CD14-positive monocyte (primary cell): ENCODE results near the gene NLRC3. TPM values are rescaled to one million over a fixed set of nuclear protein-coding genes. Genes with fewer than 3 reads are reported as not detected.

ENCODE experiments used
- DNase-seq, 3 donors: peaks; one replicate each; pipeline ENCODE4 v3.0.0-alpha.2; 2011 to 2022
- H2AFZ ChIP-seq: 2 replicates; pipeline ENCODE4 v1.6.0; 2012; ENCODE audit warnings: mild to moderate bottlenecking, low read depth, low read length, inconsistent platforms; ENCODE audit not compliant: insufficient read depth, poor library complexity, severe bottlenecking
- H3K27ac ChIP-seq, 2 donors: 1 replicate in 1 of 2; 2 replicates in 1 of 2; pipeline ENCODE4 v1.5.1; 2012 to 2013; ENCODE audit warnings: low read length in 2 of 2, control low read depth in 1 of 2, inconsistent platforms in 1 of 2, low read depth in 1 of 2, mild to moderate bottlenecking in 1 of 2
- H3K27me3 ChIP-seq, 2 donors: one replicate each; pipeline versions ENCODE4 v1.6.0 to v1.6.1; 2011 to 2013; ENCODE audit warnings: low read length in 2 of 2; ENCODE audit not compliant: control insufficient read depth in 2 of 2, insufficient read depth in 2 of 2
- H3K36me3 ChIP-seq, 2 donors: replicated peaks in 1 of 2; 1 replicate in 1 of 2; 2 replicates in 1 of 2; pipeline versions ENCODE4 v1.5.1 to v1.6.1; 2012 to 2013; ENCODE audit warnings: low read length in 2 of 2, control low read depth in 1 of 2, inconsistent platforms in 1 of 2, mild to moderate bottlenecking in 1 of 2; ENCODE audit not compliant: insufficient read depth in 2 of 2, control insufficient read depth in 1 of 2
- H3K4me1 ChIP-seq, 2 donors: 1 replicate in 1 of 2; 2 replicates in 1 of 2; pipeline versions ENCODE4 v1.5.1 to v1.6.1; 2012 to 2013; ENCODE audit warnings: low read length in 2 of 2, control low read depth in 1 of 2, inconsistent platforms in 1 of 2, mild to moderate bottlenecking in 1 of 2, moderate library complexity in 1 of 2; ENCODE audit not compliant: insufficient read depth in 2 of 2, control insufficient read depth in 1 of 2
- H3K4me2 ChIP-seq: replicated peaks from 2 replicates; pipeline ENCODE3; 2012; ENCODE audit warnings: low read length, moderate library complexity, mild to moderate bottlenecking; ENCODE audit not compliant: poor library complexity, severe bottlenecking; ENCODE audit errors: extremely low read depth
- H3K4me3 ChIP-seq, 3 experiments: fragments of 200-600 bp in 1 of 3; sonication (generic) in 1 of 3; replicated peaks in 1 of 3; 1 replicate in 2 of 3; 2 replicates in 1 of 3; pipeline ENCODE4 v1.5.1; 2011 to 2013; ENCODE audit warnings: low read length in 3 of 3, mild to moderate bottlenecking in 3 of 3, control low read depth in 2 of 3, low read depth in 2 of 3, inconsistent platforms in 1 of 3, moderate library complexity in 1 of 3
- H3K79me2 ChIP-seq: 2 replicates; pipeline ENCODE4 v1.6.0; 2012; ENCODE audit warnings: mild to moderate bottlenecking, control low read depth, inconsistent platforms, low read length, moderate library complexity; ENCODE audit not compliant: insufficient read depth
- H3K9ac ChIP-seq: 2 replicates; pipeline ENCODE4 v1.6.0; 2017; ENCODE audit warnings: low read length, mild to moderate bottlenecking; ENCODE audit not compliant: insufficient read depth, poor library complexity, severe bottlenecking
- H3K9me3 ChIP-seq, 2 donors: replicated peaks in 1 of 2; 1 replicate in 1 of 2; 2 replicates in 1 of 2; pipeline versions ENCODE4 v1.5.1 to v1.6.1; 2012 to 2013; ENCODE audit warnings: low read length in 2 of 2, control low read depth in 1 of 2; ENCODE audit not compliant: control insufficient read depth in 1 of 2, insufficient read depth in 1 of 2
- H4K20me1 ChIP-seq: 2 replicates; pipeline ENCODE4 v1.6.0; 2012; ENCODE audit warnings: mild to moderate bottlenecking, low read length, control low read depth, moderate library complexity; ENCODE audit not compliant: insufficient read depth
- H3K27ac Mint-ChIP-seq, 7 donors: one replicate each; pipeline ENCODE4 v1.8.0; 2020; ENCODE audit warnings: mild to moderate bottlenecking in 7 of 7, mixed read lengths in 7 of 7, moderate library complexity in 6 of 7, inconsistent platforms in 2 of 7
- H3K27me3 Mint-ChIP-seq, 3 donors: one replicate each; pipeline ENCODE4 v1.8.0; 2021 to 2022; ENCODE audit warnings: low read depth in 3 of 3, mild to moderate bottlenecking in 3 of 3, mixed read lengths in 3 of 3, moderate library complexity in 3 of 3, inconsistent platforms in 1 of 3
- H3K36me3 Mint-ChIP-seq, 2 donors: one replicate each; pipeline ENCODE4 v1.8.0; 2020; ENCODE audit warnings: mixed read lengths in 2 of 2, inconsistent platforms in 1 of 2, mild to moderate bottlenecking in 1 of 2
- H3K4me1 Mint-ChIP-seq: one replicate; pipeline ENCODE4 v1.8.0; 2020; ENCODE audit warnings: mild to moderate bottlenecking, mixed read lengths
- H3K4me3 Mint-ChIP-seq, 2 donors: one replicate each; pipeline ENCODE4 v1.8.0; 2020; ENCODE audit warnings: mild to moderate bottlenecking in 2 of 2, mixed read lengths in 2 of 2, moderate library complexity in 1 of 2
- H3K9me3 Mint-ChIP-seq, 7 donors: one replicate each; pipeline ENCODE4 v1.8.0; 2020 to 2022; ENCODE audit warnings: mixed read lengths in 7 of 7, mild to moderate bottlenecking in 6 of 7, moderate library complexity in 6 of 7, inconsistent platforms in 2 of 7
- WGBS: methylation state at CpG from one replicate; pipeline ENCODE4 v1.1.5; 2013; ENCODE audit warnings: missing lambda C conversion rate; ENCODE audit not compliant: insufficient coverage; 5-methylcytosine and 5-hydroxymethylcytosine counted together
- intact Hi-C, 2 donors: fragments of 100-400 bp; cut with micrococcal nuclease; formaldehyde crosslinking; loops; one replicate each; pipeline versions ENCODE4 v1.15.0 to v1.15.1; 2023
- polyA plus RNA-seq, 3 donors: library from polyadenylated mRNA; depleted of rRNA in 1 of 3; unstranded in 2 of 3; stranded (reverse) in 1 of 3; fragments of 300-500 nt in 2 of 3; fragments of >200 nt in 1 of 3; fragmentation: Illumina TruSeq in 2 of 3; gene quantifications; 1 replicate in 2 of 3; 2 replicates in 1 of 3; pipeline ENCODE4 v1.2.3, GENCODE V29; 2012 to 2021
- TF ChIP-seq, protein P1 (sequence below): fragments of 200-600 bp; IDR thresholded peaks from one replicate; pipeline ENCODE4 v1.8.0; 2022; ENCODE audit warnings: antibody characterized with exemption, mild to moderate bottlenecking

Gene NLRC3
- polyA plus RNA-seq, 3 donors: 0.03 to 0.07 (median 0.06) TPM

GRCh38 chr16:3590736-3591435 lies 13.7 kb upstream of the NLRC3 start:
- Histone ChIP-seq H3K4me1 (peaks cover 31 to 32% of the 10 kb centered on the region in 2 donors), H3K4me2 (peak overlapping the region; percentile 73), H3K4me3 (peak overlapping the region in 1 of 3 experiments; percentile 52), H3K36me3 (peaks cover 6 to 45% of the 10 kb centered on the region in 2 donors), H3K27me3 (peaks cover 0 to 23% of the 10 kb centered on the region in 2 donors), H3K79me2 (no peaks in the 10 kb centered on the region), H3K9ac (no peak overlapping the region), H3K9me3 (no peaks in the 10 kb centered on the region), H4K20me1 (peaks cover 47% of the 10 kb centered on the region), H2AFZ (no peak overlapping the region), H3K27ac (no peak overlapping the region)
- TF ChIP-seq, protein P1, sequence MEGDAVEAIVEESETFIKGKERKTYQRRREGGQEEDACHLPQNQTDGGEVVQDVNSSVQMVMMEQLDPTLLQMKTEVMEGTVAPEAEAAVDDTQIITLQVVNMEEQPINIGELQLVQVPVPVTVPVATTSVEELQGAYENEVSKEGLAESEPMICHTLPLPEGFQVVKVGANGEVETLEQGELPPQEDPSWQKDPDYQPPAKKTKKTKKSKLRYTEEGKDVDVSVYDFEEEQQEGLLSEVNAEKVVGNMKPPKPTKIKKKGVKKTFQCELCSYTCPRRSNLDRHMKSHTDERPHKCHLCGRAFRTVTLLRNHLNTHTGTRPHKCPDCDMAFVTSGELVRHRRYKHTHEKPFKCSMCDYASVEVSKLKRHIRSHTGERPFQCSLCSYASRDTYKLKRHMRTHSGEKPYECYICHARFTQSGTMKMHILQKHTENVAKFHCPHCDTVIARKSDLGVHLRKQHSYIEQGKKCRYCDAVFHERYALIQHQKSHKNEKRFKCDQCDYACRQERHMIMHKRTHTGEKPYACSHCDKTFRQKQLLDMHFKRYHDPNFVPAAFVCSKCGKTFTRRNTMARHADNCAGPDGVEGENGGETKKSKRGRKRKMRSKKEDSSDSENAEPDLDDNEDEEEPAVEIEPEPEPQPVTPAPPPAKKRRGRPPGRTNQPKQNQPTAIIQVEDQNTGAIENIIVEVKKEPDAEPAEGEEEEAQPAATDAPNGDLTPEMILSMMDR: no peak
- H3K4me3 Mint-ChIP-seq: peak overlapping the region in 1 of 2 donors; percentile 83
- intact Hi-C loops: no loop called here
- peaks cover 0 to 8% (median 3%) of the 10 kb centered on the region in 7 donors for H3K9me3 Mint-ChIP-seq
- H3K27me3 Mint-ChIP-seq: peaks cover 26 to 55% (median 30%) of the 10 kb centered on the region in 3 donors
- H3K27ac Mint-ChIP-seq: no peak overlapping the region
- 40% methylated on average over 22 of the region's 27 CpGs for WGBS
- H3K36me3 Mint-ChIP-seq: peaks cover 44 to 72% of the 10 kb centered on the region in 2 donors
- peak in 2 of 3 donors; percentile 61 to 64 for DNase-seq
- peaks cover 35% of the 10 kb centered on the region for H3K4me1 Mint-ChIP-seq

- Histone ChIP-seq H3K27ac (no peak overlapping the region), H2AFZ (peak overlapping the region; percentile 33), H3K79me2 (no peaks in the 10 kb centered on the region), H3K4me1 (peaks cover 31 to 32% of the 10 kb centered on the region in 2 donors), H3K36me3 (peaks cover 6 to 40% of the 10 kb centered on the region in 2 donors), H3K9me3 (no peaks in the 10 kb centered on the region), H3K27me3 (peaks cover 0 to 23% of the 10 kb centered on the region in 2 donors), H3K4me2 (peak overlapping the region; percentile 73), H4K20me1 (peaks cover 47% of the 10 kb centered on the region), H3K9ac (peak overlapping the region; percentile 24), H3K4me3 (peak overlapping the region in 1 of 3 experiments; percentile 62)
- TF ChIP-seq, protein P1: no peak
- H3K4me1 Mint-ChIP-seq: peaks cover 35% of the 10 kb centered on the region
- H3K9me3 Mint-ChIP-seq: peaks cover 0 to 8% (median 3%) of the 10 kb centered on the region in 7 donors
- peak overlapping the region; percentile 74 to 86 for H3K4me3 Mint-ChIP-seq
- H3K36me3 Mint-ChIP-seq: peaks cover 39 to 72% of the 10 kb centered on the region in 2 donors
- peak overlapping the region in 3 of 7 donors; percentile 11 to 53 (median 35) for H3K27ac Mint-ChIP-seq
- 93% methylated on average over 25 of the region's 25 CpGs for WGBS
- no peak for DNase-seq
- intact Hi-C loops: loop anchor here in 1 of 2 donors (10.0 kb wide), 1 partner anchor 55 kb away; no protein-coding TSS in a partner anchor
- H3K27me3 Mint-ChIP-seq: peaks cover 26 to 55% (median 30%) of the 10 kb centered on the region in 3 donors
Measured at GRCh38 chr16:3589991-3590701, 12.9 kb upstream of the NLRC3 start.
